Spleen (tissue), 11 donors: Measurements from ENCODE around the gene RFNG. TPM values are rescaled to one million over a fixed set of nuclear protein-coding genes. Genes with fewer than 3 reads are reported as not detected.

Source experiments
- DNase-seq: peaks from one replicate; pipeline ENCODE4 v3.0.0-alpha.2; 2020
- H3K27ac ChIP-seq, 8 donors: fragments of 200-600 bp; sonication (generic) in 7 of 8; 1 replicate in 4 of 8; 2 replicates in 4 of 8; pipeline versions ENCODE4 v1.5.0 to v1.8.0; 2016 to 2021; ENCODE audit warnings: inconsistent platforms in 4 of 8, mild to moderate bottlenecking in 4 of 8, moderate library complexity in 1 of 8
- H3K27me3 ChIP-seq, 7 donors: fragments of 200-600 bp; sonication (generic) in 6 of 7; replicated peaks in 1 of 7; 1 replicate in 4 of 7; 2 replicates in 3 of 7; pipeline versions ENCODE4 v1.5.0 to v1.8.0; 2016 to 2021; ENCODE audit warnings: inconsistent platforms in 3 of 7, mild to moderate bottlenecking in 1 of 7
- H3K36me3 ChIP-seq, 6 donors: fragments of 200-600 bp; sonication (generic) in 5 of 6; 1 replicate in 4 of 6; 2 replicates in 2 of 6; pipeline versions ENCODE4 v1.5.0 to v1.8.0; 2016 to 2021; ENCODE audit warnings: inconsistent platforms in 2 of 6
- H3K4me1 ChIP-seq, 6 donors: fragments of 200-600 bp; sonication (generic) in 5 of 6; 1 replicate in 3 of 6; 2 replicates in 3 of 6; pipeline versions ENCODE4 v1.5.0 to v1.8.0; 2016 to 2021; ENCODE audit warnings: inconsistent platforms in 3 of 6
- H3K4me3 ChIP-seq, 8 donors: fragments of 200-600 bp; sonication (generic) in 7 of 8; 1 replicate in 4 of 8; 2 replicates in 4 of 8; pipeline versions ENCODE4 v1.5.0 to v1.8.0; 2016 to 2021; ENCODE audit warnings: inconsistent platforms in 4 of 8, mild to moderate bottlenecking in 4 of 8, moderate library complexity in 2 of 8
- H3K9me3 ChIP-seq, 8 donors: fragments of 200-600 bp; sonication (generic) in 7 of 8; 1 replicate in 4 of 8; 2 replicates in 4 of 8; pipeline versions ENCODE4 v1.5.0 to v1.8.0; 2016 to 2021; ENCODE audit warnings: inconsistent platforms in 4 of 8
- POLR2A ChIP-seq, 3 donors: fragments of 450-650 bp; IDR thresholded peaks; one replicate each; pipeline ENCODE4 v1.5.1; 2017; ENCODE audit warnings: antibody characterized with exemption in 3 of 3, mild to moderate bottlenecking in 1 of 3
- POLR2AphosphoS5 ChIP-seq, 3 donors: sonication (generic); formaldehyde crosslinking; IDR thresholded peaks; one replicate each; pipeline ENCODE4 v1.5.1; 2017; ENCODE audit warnings: antibody characterized with exemption in 3 of 3
- WGBS, 5 donors: extraction: QIAGEN DNeasy Blood & Tissue Kit in 3 of 5; methylation state at CpG; one replicate each; pipeline versions ENCODE4 v1.1.5 to v1.1.7; 2013 to 2018; 5-methylcytosine and 5-hydroxymethylcytosine counted together
- intact Hi-C: fragments of 100-400 bp; cut with DNase I; formaldehyde crosslinking; loops from one replicate; pipeline ENCODE4 v1.15.0; 2023; ENCODE audit warnings: low total_unique reads
- polyA plus RNA-seq, 3 donors: library from polyadenylated mRNA; stranded (reverse); fragments of 200-250 nt; gene quantifications; one replicate each; pipeline ENCODE4 v1.2.1, GENCODE V29; 2013
- total RNA-seq, 7 donors: library from RNA; depleted of rRNA in 3 of 7; stranded (reverse); fragments of >200 nt in 3 of 7; fragmentation: NEBNext Ultra II Directional in 4 of 7; extraction: Animal tissue kit (Norgen Biotek cat#: 25700) in 4 of 7; gene quantifications; one replicate each; pipeline versions ENCODE4 v1.1.0 to v1.2.1, GENCODE V29; 2016 to 2021
- TF ChIP-seq, protein P1 (sequence below), 11 experiments: fragments of 200-600 bp in 7 of 11; fragments of 450-650 bp in 4 of 11; sonication (generic) in 4 of 11; IDR thresholded peaks in 8 of 11; conservative IDR thresholded peaks in 3 of 11; 1 replicate in 7 of 11; 2 replicates in 4 of 11; pipeline versions ENCODE4 v1.4.0 to v1.8.0; 2016 to 2021; ENCODE audit warnings: antibody characterized with exemption in 11 of 11, inconsistent platforms in 4 of 11, mild to moderate bottlenecking in 1 of 11
- donor health status: healthy with polysubstance abuse.
- donor health status: DM: no; HTN: no; CAD: no; lungs with moderate emphysema.
- donor health status: DM: no; HTN: no; CAD: no.
- donor health status: Bipolar disorder and iron deficiency.
- donor health status: healthy.
- donor health status: DM: no; HTN: no; CAD: no.
- donor health status: DM: yes; HTN: yes; CAD: no.

The RFNG gene
- total and polyA plus RNA-seq, 10 donors = 21.4 to 42.3 (median 27.2) TPM

DNA sequence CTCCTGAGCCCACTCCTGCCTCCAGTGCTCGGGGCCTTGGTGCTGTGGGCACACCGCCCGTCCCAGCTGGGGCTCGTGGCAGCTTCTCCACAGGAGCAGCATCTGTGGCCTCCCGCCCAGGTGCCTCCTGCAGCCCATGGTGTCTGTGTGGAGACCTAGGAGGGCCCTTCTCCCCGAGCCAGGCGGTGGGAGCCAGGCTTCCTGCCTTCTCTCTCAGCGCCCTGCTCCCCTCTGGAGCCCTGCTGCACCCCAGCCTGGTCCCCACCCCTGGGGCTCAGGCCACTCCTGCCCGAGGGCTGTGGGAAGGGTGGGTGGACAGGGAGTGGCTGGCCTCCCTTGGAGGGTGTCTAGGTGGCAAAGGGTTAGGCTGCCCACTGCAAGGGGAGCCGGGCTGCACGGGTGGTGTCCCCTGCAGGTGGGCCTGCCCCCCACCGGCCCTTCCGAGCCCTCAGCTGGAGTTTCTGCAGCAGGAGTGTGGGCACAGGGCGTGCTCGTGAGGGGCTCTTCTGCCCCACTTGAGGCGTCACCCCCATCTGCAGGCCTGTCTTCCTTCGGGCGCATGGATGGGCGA is 39.9 kb downstream of the RFNG start:
- Histone ChIP-seq H3K36me3 (peaks cover 0 to 56% (median 2%) of the 10 kb centered on the region in 6 donors), H3K27ac (peak overlapping the region in 3 of 8 donors; percentile 55 to 78 (median 63)), H3K4me3 (no peak overlapping the region), H3K4me1 (peaks cover 0 to 30% (median 18%) of the 10 kb centered on the region in 6 donors), H3K27me3 (no peaks in the 10 kb centered on the region), H3K9me3 (no peaks in the 10 kb centered on the region)
- 82 to 94% (median 88%) methylated on average over 16 to 19 of the region's 19 CpGs for WGBS, 5 donors
- intact Hi-C loops = no loop called here
- TF ChIP-seq, protein P1, sequence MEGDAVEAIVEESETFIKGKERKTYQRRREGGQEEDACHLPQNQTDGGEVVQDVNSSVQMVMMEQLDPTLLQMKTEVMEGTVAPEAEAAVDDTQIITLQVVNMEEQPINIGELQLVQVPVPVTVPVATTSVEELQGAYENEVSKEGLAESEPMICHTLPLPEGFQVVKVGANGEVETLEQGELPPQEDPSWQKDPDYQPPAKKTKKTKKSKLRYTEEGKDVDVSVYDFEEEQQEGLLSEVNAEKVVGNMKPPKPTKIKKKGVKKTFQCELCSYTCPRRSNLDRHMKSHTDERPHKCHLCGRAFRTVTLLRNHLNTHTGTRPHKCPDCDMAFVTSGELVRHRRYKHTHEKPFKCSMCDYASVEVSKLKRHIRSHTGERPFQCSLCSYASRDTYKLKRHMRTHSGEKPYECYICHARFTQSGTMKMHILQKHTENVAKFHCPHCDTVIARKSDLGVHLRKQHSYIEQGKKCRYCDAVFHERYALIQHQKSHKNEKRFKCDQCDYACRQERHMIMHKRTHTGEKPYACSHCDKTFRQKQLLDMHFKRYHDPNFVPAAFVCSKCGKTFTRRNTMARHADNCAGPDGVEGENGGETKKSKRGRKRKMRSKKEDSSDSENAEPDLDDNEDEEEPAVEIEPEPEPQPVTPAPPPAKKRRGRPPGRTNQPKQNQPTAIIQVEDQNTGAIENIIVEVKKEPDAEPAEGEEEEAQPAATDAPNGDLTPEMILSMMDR (IDR thresholded peaks at IDR 0.05 in 8 of 11, conservative IDR thresholded peaks at IDR 0.05 in 3 of 11) = no peak
- TF ChIP-seq POLR2A (IDR thresholded peaks at IDR 0.05) = no peak
- no peak for TF ChIP-seq POLR2AphosphoS5 (IDR thresholded peaks at IDR 0.05)
- no peak for DNase-seq

- peaks cover 0 to 30% (median 18%) of the 10 kb centered on the region in 6 donors for H3K4me1 ChIP-seq
- H3K36me3 ChIP-seq = peaks cover 0 to 56% (median 2%) of the 10 kb centered on the region in 6 donors
- H3K27ac ChIP-seq = no peak overlapping the region
- DNase-seq = no peak
- H3K27me3 ChIP-seq = no peaks in the 10 kb centered on the region
- WGBS, 5 donors = 87 to 92% (median 90%) methylated on average over 27 to 39 of the region's 39 CpGs
- no peak overlapping the region for H3K4me3 ChIP-seq
- H3K9me3 ChIP-seq = no peaks in the 10 kb centered on the region
- intact Hi-C loops = no loop called here
- TF ChIP-seq POLR2AphosphoS5 (IDR thresholded peaks at IDR 0.05) (no peak), POLR2A (IDR thresholded peaks at IDR 0.05) (no peak)
- TF ChIP-seq, protein P1 (IDR thresholded peaks at IDR 0.05 in 8 of 11, conservative IDR thresholded peaks at IDR 0.05 in 3 of 11) = no peak
These were observed 40.8 kb downstream of the RFNG start for GRCh38 chr17:82010575-82011525.

DNA sequence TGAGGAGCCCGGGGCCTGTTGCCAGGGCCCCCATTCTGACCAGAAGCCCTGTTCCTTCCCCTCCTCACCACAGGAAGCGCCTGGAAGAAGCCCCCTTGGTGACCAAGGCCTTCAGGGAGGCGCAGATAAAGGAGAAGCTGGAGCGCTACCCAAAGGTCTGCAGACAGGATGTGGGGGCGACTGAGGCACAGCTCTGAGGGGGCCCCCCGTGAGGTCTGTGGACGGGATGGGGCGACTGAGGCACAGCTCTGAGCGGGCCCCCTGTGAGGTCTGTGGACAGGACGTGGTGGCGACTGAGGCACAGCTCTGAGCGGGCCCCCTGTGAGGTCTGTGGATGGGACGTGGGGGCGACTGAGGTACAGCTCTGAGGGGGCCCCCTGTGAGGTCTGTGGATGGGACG is 42.2 kb downstream of the RFNG start:
- WGBS, 5 donors = 66 to 74% (median 70%) methylated on average over 13 to 15 of the region's 15 CpGs
- no peak overlapping the region for H3K4me3 ChIP-seq
- DNase-seq = no peak

More for the DNA sequence above, 42.2 kb downstream of the RFNG start:
- Histone ChIP-seq H3K9me3 (no peaks in the 10 kb centered on the region), H3K36me3 (peaks cover 0 to 56% (median 2%) of the 10 kb centered on the region in 6 donors), H3K27ac (no peak overlapping the region), H3K27me3 (no peaks in the 10 kb centered on the region), H3K4me1 (peaks cover 0 to 31% (median 16%) of the 10 kb centered on the region in 6 donors)
- TF ChIP-seq POLR2AphosphoS5 (IDR thresholded peaks at IDR 0.05) (no peak), POLR2A (IDR thresholded peaks at IDR 0.05) (no peak)
- TF ChIP-seq, protein P1 (IDR thresholded peaks at IDR 0.05 in 8 of 11, conservative IDR thresholded peaks at IDR 0.05 in 3 of 11) = no peak
- intact Hi-C loops = no loop called here
